HEK293 (cell line): ENCODE data around the gene NAT16.

ENCODE experiments used
- CTCF ChIA-PET: fragments of 350-600 bp; formaldehyde crosslinking; extraction: SDS; loops from one replicate; lab custom pipeline; 2021; ENCODE audit warnings: antibody characterized with exemption; lab: Yijun Ruan, JAX
- POLR2A ChIA-PET: fragments of 300-600 bp; formaldehyde crosslinking; extraction: SDS; loops from one replicate; lab custom pipeline; 2020; ENCODE audit warnings: antibody characterized with exemption, inconsistent platforms; lab: Yijun Ruan, JAX
- H3K27ac ChIP-seq: fragments of 200-500 bp; sonication (Bioruptor generic); 2 replicates; pipeline ENCODE4 v1.5.1; 2014; ENCODE audit warnings: low read depth, low read length, control low read depth, inconsistent platforms; ENCODE audit errors: extremely low read depth
- H3K36me3 ChIP-seq, 2 experiments: fragments of 200-500 bp in 1 of 2; sonication (Bioruptor generic) in 1 of 2; 1 replicate in 1 of 2; 2 replicates in 1 of 2; pipeline ENCODE4 v1.5.1; 2014 to 2017; ENCODE audit warnings: inconsistent platforms in 2 of 2, low read length in 2 of 2; ENCODE audit not compliant: control insufficient read depth in 2 of 2, insufficient read depth in 1 of 2
- H3K4me1 ChIP-seq: fragments of 200-500 bp; sonication (Bioruptor generic); 2 replicates; pipeline ENCODE4 v1.5.1; 2014; ENCODE audit warnings: mild to moderate bottlenecking, low read length, inconsistent platforms; ENCODE audit not compliant: control insufficient read depth, insufficient read depth
- H3K4me3 ChIP-seq: 2 replicates; pipeline ENCODE4 v1.5.1; 2011; ENCODE audit warnings: low read depth, mild to moderate bottlenecking, control low read depth, low read length, moderate library complexity
- H3K9me3 ChIP-seq: fragments of 200-500 bp; sonication (Bioruptor generic); 2 replicates; pipeline ENCODE4 v1.5.1; 2014; ENCODE audit warnings: low read depth, low read length, inconsistent platforms; ENCODE audit not compliant: control insufficient read depth, insufficient read depth
- CTCF ChIP-seq: fragments of 450-650 bp; formaldehyde crosslinking; IDR thresholded peaks from 2 replicates; pipeline ENCODE4 v1.5.1; 2016; ENCODE audit warnings: missing biosample characterization, missing genetic modification characterization
- GLI2 ChIP-seq: fragments of 450-650 bp; formaldehyde crosslinking; IDR thresholded peaks from 2 replicates; pipeline ENCODE4; 2017; ENCODE audit warnings: missing biosample characterization, missing genetic modification characterization, low read depth, borderline replicate concordance
- HOXA7 ChIP-seq: sonication (generic); formaldehyde crosslinking; IDR thresholded peaks from 2 replicates; pipeline ENCODE4 v1.8.1; 2022; ENCODE audit warnings: missing genetic modification reagents, borderline replicate concordance
- PATZ1 ChIP-seq: fragments of 450-650 bp; formaldehyde crosslinking; IDR thresholded peaks from 2 replicates; pipeline ENCODE4 v1.5.1; 2016; ENCODE audit warnings: missing biosample characterization, missing genetic modification characterization
- SP3 ChIP-seq: fragments of 450-650 bp; formaldehyde crosslinking; IDR thresholded peaks from 2 replicates; pipeline ENCODE4 v1.5.1; 2016; ENCODE audit warnings: missing biosample characterization, missing genetic modification characterization
- ZBTB11 ChIP-seq: fragments of 450-650 bp; formaldehyde crosslinking; conservative IDR thresholded peaks from 2 replicates; pipeline ENCODE4 v1.5.1; 2016; ENCODE audit warnings: low read depth, missing biosample characterization, missing genetic modification characterization
- ZBTB44 ChIP-seq: fragments of 450-650 bp; IDR thresholded peaks from 2 replicates; pipeline ENCODE4 v1.5.1; 2018; ENCODE audit warnings: missing biosample characterization, mild to moderate bottlenecking, missing genetic modification characterization
- ZNF157 ChIP-seq: fragments of 450-650 bp; formaldehyde crosslinking; IDR thresholded peaks from 2 replicates; pipeline ENCODE4 v1.5.1; 2016; ENCODE audit warnings: missing biosample characterization, missing genetic modification characterization
- ZNF175 ChIP-seq: fragments of 450-650 bp; formaldehyde crosslinking; IDR thresholded peaks from 2 replicates; pipeline ENCODE4 v1.5.1; 2016; ENCODE audit warnings: missing biosample characterization, missing genetic modification characterization
- ZNF202 ChIP-seq: fragments of 450-650 bp; formaldehyde crosslinking; IDR thresholded peaks from 2 replicates; pipeline ENCODE4 v1.5.1; 2016; ENCODE audit warnings: missing biosample characterization, missing genetic modification characterization, borderline replicate concordance
- ZNF335 ChIP-seq: fragments of 450-650 bp; formaldehyde crosslinking; conservative IDR thresholded peaks from 2 replicates; pipeline ENCODE4 v1.5.1; 2016; ENCODE audit warnings: missing biosample characterization, missing genetic modification characterization
- ZNF391 ChIP-seq: fragments of 450-650 bp; formaldehyde crosslinking; IDR thresholded peaks from 2 replicates; pipeline ENCODE4 v1.5.1; 2016; ENCODE audit warnings: low read depth, missing biosample characterization, missing genetic modification characterization, borderline replicate concordance
- ZNF433 ChIP-seq: fragments of 450-650 bp; formaldehyde crosslinking; IDR thresholded peaks from 2 replicates; pipeline ENCODE4 v1.5.1; 2016; ENCODE audit warnings: missing biosample characterization, missing genetic modification characterization, low read depth
- ZNF488 ChIP-seq: fragments of 450-650 bp; formaldehyde crosslinking; IDR thresholded peaks from 2 replicates; pipeline ENCODE4 v1.5.1; 2016; ENCODE audit warnings: missing biosample characterization, missing genetic modification characterization
- ZNF529 ChIP-seq: fragments of 450-650 bp; formaldehyde crosslinking; IDR thresholded peaks from 2 replicates; pipeline ENCODE4 v1.5.1; 2017; ENCODE audit warnings: missing genetic modification characterization, missing biosample characterization; ENCODE audit not compliant: insufficient replicate concordance
- ZNF561 ChIP-seq: fragments of 450-650 bp; IDR thresholded peaks from 2 replicates; pipeline ENCODE4 v1.5.1; 2018; ENCODE audit warnings: missing biosample characterization, missing genetic modification characterization, borderline replicate concordance
- ZNF571 ChIP-seq: fragments of 450-650 bp; formaldehyde crosslinking; IDR thresholded peaks from 2 replicates; pipeline ENCODE4 v1.5.0; 2017; ENCODE audit warnings: missing biosample characterization, missing genetic modification characterization
- ZNF621 ChIP-seq: fragments of 450-650 bp; formaldehyde crosslinking; IDR thresholded peaks from 2 replicates; pipeline ENCODE4 v1.5.1; 2017; ENCODE audit warnings: missing biosample characterization, missing genetic modification characterization
- ZNF623 ChIP-seq: fragments of 450-650 bp; formaldehyde crosslinking; IDR thresholded peaks from 2 replicates; pipeline ENCODE4 v1.5.1; 2016; ENCODE audit warnings: missing biosample characterization, missing genetic modification characterization
- ZNF670 ChIP-seq: fragments of 450-650 bp; formaldehyde crosslinking; IDR thresholded peaks from 2 replicates; pipeline ENCODE4 v1.5.1; 2016; ENCODE audit warnings: missing biosample characterization, missing genetic modification characterization, low read depth
- ZNF747 ChIP-seq: fragments of 450-650 bp; formaldehyde crosslinking; IDR thresholded peaks from 2 replicates; pipeline ENCODE4 v1.5.1; 2016; ENCODE audit warnings: missing biosample characterization, missing genetic modification characterization
- ZNF792 ChIP-seq: fragments of 450-650 bp; formaldehyde crosslinking; IDR thresholded peaks from 2 replicates; pipeline ENCODE4 v1.5.1; 2016; ENCODE audit warnings: missing biosample characterization, missing genetic modification characterization
- ZSCAN30 ChIP-seq: fragments of 450-650 bp; IDR thresholded peaks from 2 replicates; pipeline ENCODE4 v1.5.1; 2018; ENCODE audit warnings: missing biosample characterization, mild to moderate bottlenecking, missing genetic modification characterization, moderate library complexity

Gene NAT16

GRCh38 chr7:101225650-101226049 lies 45.6 kb upstream of the NAT16 start:
- POLR2A ChIA-PET = no interaction called here

GRCh38 chr7:101223528-101223927 lies 43.4 kb upstream of the NAT16 start:
- H3K4me1 ChIP-seq = no peaks in the 10 kb centered on the region
- CTCF ChIA-PET = interaction anchor here (1.2 kb wide), 1 partner anchor 20 kb away, joined by 4 read pairs; no protein-coding TSS in a partner anchor
- no peak overlapping the region for H3K4me3 ChIP-seq
- H3K9me3 ChIP-seq = no peaks in the 10 kb centered on the region
- POLR2A ChIA-PET = no interaction called here
- H3K36me3 ChIP-seq = peaks cover 3 to 24% of the 10 kb centered on the region in 2 experiments; a peak in 2 of 3 replicates
- TF ChIP-seq ZNF561 (tag by site-specific recombination) (no peak), ZNF571 (tag by site-specific recombination) (no peak), ZNF529 (tag by site-specific recombination) (no peak), ZSCAN30 (tag by site-specific recombination) (no peak), CTCF (tag by site-specific recombination) (no peak), ZNF433 (tag by site-specific recombination) (no peak), PATZ1 (tag by site-specific recombination) (no peak), ZNF202 (tag by site-specific recombination) (no peak), ZNF335 (tag by site-specific recombination) (no peak), ZNF623 (tag by site-specific recombination) (no peak), ZBTB11 (tag by site-specific recombination) (no peak), ZNF621 (tag by site-specific recombination) (no peak), ZNF157 (tag by site-specific recombination) (no peak), ZNF670 (tag by site-specific recombination) (no peak), ZBTB44 (tag by site-specific recombination) (no peak), SP3 (tag by site-specific recombination) (no peak), HOXA7 (no peak), ZNF391 (tag by site-specific recombination) (no peak)
- no peak overlapping the region for H3K27ac ChIP-seq

More at GRCh38 chr7:101225650-101226049, 45.6 kb upstream of the NAT16 start:
- H3K4me1 ChIP-seq = no peaks in the 10 kb centered on the region
- no peaks in the 10 kb centered on the region for H3K9me3 ChIP-seq
- TF ChIP-seq ZNF175 (no peak), ZNF571 (tag by site-specific recombination) (no peak), ZNF488 (tag by site-specific recombination) (no peak), ZNF792 (no peak), GLI2 (tag by site-specific recombination) (no peak), ZNF747 (tag by site-specific recombination) (no peak), ZNF621 (tag by site-specific recombination) (no peak)
- TF ChIP-seq, all 188 proteins: peak for 0
- no peak overlapping the region for H3K27ac ChIP-seq
- H3K4me3 ChIP-seq = no peak overlapping the region
- CTCF ChIA-PET = interaction anchor here (1.5 kb wide), 1 partner anchor 34 kb away, joined by 5 read pairs; no protein-coding TSS in a partner anchor
- peaks cover 3 to 24% of the 10 kb centered on the region in 2 experiments; a peak in 2 of 3 replicates for H3K36me3 ChIP-seq
